Measurements from ENCODE around the gene GPHN. TPM values are rescaled to one million over a fixed set of nuclear protein-coding genes. Genes with fewer than 3 reads are reported as not detected.

Gene GPHN
- total RNA-seq, 1 donor from 2014 or later, result 33.9 TPM

DNA sequence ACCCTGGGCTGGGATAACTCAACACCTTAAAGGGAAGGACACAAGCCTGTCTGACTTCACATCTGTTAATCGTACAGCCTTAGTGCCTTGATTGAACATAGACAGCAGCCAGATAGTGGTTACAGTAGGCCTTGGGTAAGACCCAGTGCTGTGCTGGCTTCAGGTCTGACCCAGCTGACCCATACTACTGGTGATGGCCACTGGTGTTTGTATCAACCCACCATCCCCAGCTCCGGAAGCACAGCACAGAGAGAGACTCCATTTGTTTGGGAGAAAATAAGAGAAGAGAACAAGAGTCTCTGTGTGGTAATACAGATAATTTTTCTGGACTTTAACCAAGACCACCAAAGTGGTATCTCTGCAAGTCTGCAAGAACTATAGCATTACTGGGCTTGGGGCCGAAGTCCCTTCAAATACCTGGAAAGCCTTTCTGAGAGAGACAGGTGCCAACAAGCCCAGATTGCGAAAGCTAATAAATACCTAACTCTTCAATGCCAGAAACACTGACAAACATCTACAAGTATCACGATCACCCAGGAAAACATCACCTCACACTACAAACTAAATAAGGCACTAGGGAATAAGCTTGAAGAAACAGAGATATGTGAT lies 351.2 kb downstream of the GPHN start:
- intact Hi-C loops (cut with micrococcal nuclease), result no loop called here
- no peak for DNase-seq (ENCODE audit: low spot score)
- H3K9me3 Mint-ChIP-seq, result peaks cover 24% of the 10 kb centered on the region
- no peaks in the 10 kb centered on the region for H3K27me3 Mint-ChIP-seq (ENCODE audit: low read depth)
- no peaks in the 10 kb centered on the region for H3K4me1 Mint-ChIP-seq (ENCODE audit: low read depth)
- H3K27ac Mint-ChIP-seq, result no peak overlapping the region
- no peaks in the 10 kb centered on the region for H3K36me3 Mint-ChIP-seq (ENCODE audit: low read depth)
- H3K4me3 Mint-ChIP-seq (ENCODE audit: low read depth), result no peak overlapping the region

DNA sequence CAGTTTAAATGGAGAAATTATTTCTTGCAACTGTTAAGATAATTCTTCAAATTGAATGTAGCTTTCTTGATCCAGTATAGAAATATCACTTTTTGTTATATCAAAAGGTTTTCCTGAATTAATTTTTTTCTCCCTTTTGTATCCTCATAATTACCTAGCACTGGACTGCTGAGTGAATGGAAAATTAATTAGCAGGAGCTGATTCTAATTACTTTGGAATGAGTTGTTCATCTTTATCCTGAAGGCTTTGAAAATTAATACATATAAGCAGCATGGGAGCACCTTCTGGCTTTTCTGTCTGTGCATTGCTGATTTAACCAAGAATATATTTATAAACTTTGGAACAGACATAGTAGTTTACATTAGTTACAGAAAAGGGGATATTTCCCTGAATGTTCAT lies 373.6 kb downstream of the GPHN start:
- Mint-ChIP-seq H3K4me1 (ENCODE audit: low read depth) (no peaks in the 10 kb centered on the region), H3K9me3 (peaks cover 14% of the 10 kb centered on the region), H3K27me3 (ENCODE audit: low read depth) (no peaks in the 10 kb centered on the region), H3K27ac (no peak overlapping the region), H3K36me3 (ENCODE audit: low read depth) (peaks cover 3% of the 10 kb centered on the region), H3K4me3 (ENCODE audit: low read depth) (no peak overlapping the region)
- intact Hi-C loops (cut with micrococcal nuclease), result no loop called here
- no peak for DNase-seq (ENCODE audit: low spot score)

DNA sequence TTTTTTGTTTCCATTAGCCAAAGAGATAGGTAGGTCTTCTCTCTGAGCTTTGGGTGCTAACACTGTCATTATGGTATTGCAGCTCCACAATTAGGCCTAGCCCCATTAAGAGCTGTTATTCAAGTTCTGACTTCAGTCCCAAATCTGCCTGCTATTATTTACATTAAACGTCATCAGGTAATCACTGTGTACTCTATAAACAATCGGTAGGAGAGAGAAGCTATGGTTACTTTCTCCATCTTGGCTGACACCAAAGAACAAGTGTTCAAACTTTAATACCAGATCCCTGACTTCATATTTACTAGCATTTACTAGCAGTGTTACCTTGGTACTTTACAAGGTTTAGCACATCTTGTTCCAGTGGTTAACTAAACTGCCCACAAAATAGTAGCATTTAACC lies 376.2 kb downstream of the GPHN start:
- peaks cover 20% of the 10 kb centered on the region for H3K9me3 Mint-ChIP-seq
- peaks cover 4% of the 10 kb centered on the region for H3K36me3 Mint-ChIP-seq (ENCODE audit: low read depth)
- H3K27ac Mint-ChIP-seq, result no peak overlapping the region
- intact Hi-C loops (cut with micrococcal nuclease), result no loop called here
- H3K27me3 Mint-ChIP-seq (ENCODE audit: low read depth), result no peaks in the 10 kb centered on the region
- H3K4me1 Mint-ChIP-seq (ENCODE audit: low read depth), result no peaks in the 10 kb centered on the region
- no peak for DNase-seq (ENCODE audit: low spot score)
- H3K4me3 Mint-ChIP-seq (ENCODE audit: low read depth), result no peak overlapping the region

DNA sequence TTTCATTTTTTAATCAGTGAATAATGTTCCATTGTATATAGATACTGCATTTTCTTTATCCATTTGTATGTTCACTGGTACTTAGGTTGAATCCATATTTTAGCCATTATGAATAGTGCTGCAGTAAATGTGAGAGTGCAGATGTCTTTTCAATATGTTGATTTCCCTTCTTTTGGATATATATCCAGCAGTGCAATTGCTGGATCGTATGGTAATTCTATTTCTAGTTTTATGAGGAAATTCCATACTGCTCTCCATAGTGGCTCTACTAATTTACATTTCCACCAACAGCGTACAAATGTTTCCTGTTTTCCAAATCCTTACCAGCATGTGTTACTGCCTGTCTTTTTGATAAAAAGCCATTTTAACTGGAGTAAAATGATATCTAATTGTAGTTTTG lies 392.8 kb downstream of the GPHN start:
- Mint-ChIP-seq H3K36me3 (ENCODE audit: low read depth) (no peaks in the 10 kb centered on the region), H3K27ac (no peak overlapping the region), H3K4me1 (ENCODE audit: low read depth) (no peaks in the 10 kb centered on the region), H3K9me3 (peaks cover 27% of the 10 kb centered on the region), H3K4me3 (ENCODE audit: low read depth) (no peak overlapping the region), H3K27me3 (ENCODE audit: low read depth) (no peaks in the 10 kb centered on the region)
- no peak for DNase-seq (ENCODE audit: low spot score)
- intact Hi-C loops (cut with micrococcal nuclease), result no loop called here

DNA sequence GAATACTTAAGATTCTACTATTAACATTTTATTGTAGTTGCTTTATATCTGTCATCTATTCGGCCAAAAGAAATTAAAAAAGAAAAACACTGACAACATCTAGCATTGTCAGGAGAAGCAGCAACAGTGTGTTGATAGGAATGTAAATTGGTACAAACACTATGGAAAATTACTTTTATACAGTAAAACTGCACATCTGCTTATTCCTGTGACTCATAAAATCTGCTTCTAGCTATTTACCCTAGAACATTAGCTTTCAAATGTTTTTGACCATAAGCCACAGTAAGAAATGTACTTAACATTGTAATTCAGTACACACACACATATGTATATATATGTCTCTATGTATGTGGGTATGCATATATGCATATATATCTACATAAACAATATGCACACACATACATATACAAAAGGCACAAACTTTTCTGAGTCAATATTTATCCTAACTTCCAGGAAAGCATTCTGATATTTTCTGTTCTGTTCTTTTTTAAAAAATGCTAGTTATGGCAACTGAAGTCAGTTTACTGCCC lies 402.4 kb downstream of the GPHN start:
- Mint-ChIP-seq H3K27me3 (ENCODE audit: low read depth) (no peaks in the 10 kb centered on the region), H3K9me3 (peaks cover 15% of the 10 kb centered on the region), H3K36me3 (ENCODE audit: low read depth) (no peaks in the 10 kb centered on the region), H3K27ac (no peak overlapping the region), H3K4me1 (ENCODE audit: low read depth) (no peaks in the 10 kb centered on the region), H3K4me3 (ENCODE audit: low read depth) (no peak overlapping the region)
- DNase-seq (ENCODE audit: low spot score), result no peak
- intact Hi-C loops (cut with micrococcal nuclease), result no loop called here

DNA sequence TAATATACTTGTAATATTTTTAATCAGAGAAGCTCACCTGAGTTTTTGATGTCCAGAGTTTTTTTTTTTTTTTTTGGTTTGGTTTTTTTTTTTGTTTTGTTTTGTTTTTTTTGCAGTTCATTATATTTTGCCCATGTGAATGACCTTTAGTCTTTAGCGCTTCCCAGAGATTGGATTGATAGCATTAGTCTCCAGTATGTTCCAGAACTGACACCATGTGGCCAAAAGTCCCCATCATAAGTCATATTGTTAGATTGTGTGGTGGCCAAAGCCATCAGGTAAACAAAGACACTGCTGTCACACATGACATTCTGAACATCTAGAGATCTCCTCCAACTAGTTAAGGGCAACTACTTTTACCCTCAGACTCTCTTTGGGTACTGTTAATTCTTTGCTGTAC lies 408.5 kb downstream of the GPHN start:
- no peaks in the 10 kb centered on the region for H3K4me1 Mint-ChIP-seq (ENCODE audit: low read depth)
- H3K9me3 Mint-ChIP-seq, result peaks cover 5% of the 10 kb centered on the region
- H3K36me3 Mint-ChIP-seq (ENCODE audit: low read depth), result no peaks in the 10 kb centered on the region
- H3K4me3 Mint-ChIP-seq (ENCODE audit: low read depth), result no peak overlapping the region
- intact Hi-C loops (cut with micrococcal nuclease), result no loop called here
- no peaks in the 10 kb centered on the region for H3K27me3 Mint-ChIP-seq (ENCODE audit: low read depth)
- DNase-seq (ENCODE audit: low spot score), result no peak
- no peak overlapping the region for H3K27ac Mint-ChIP-seq

- no peaks in the 10 kb centered on the region for H3K27me3 Mint-ChIP-seq (ENCODE audit: low read depth)
- H3K9me3 Mint-ChIP-seq, result peaks cover 9% of the 10 kb centered on the region
- no peak overlapping the region for H3K27ac Mint-ChIP-seq
- no peaks in the 10 kb centered on the region for H3K36me3 Mint-ChIP-seq (ENCODE audit: low read depth)
- no peak overlapping the region for H3K4me3 Mint-ChIP-seq (ENCODE audit: low read depth)
- no peak for DNase-seq (ENCODE audit: low spot score)
- no peaks in the 10 kb centered on the region for H3K4me1 Mint-ChIP-seq (ENCODE audit: low read depth)
- intact Hi-C loops (cut with micrococcal nuclease), result no loop called here
These were observed 410.6 kb downstream of the GPHN start for GRCh38 chr14:66918527-66918926.

GRCh38 chr14:66920196-66920595 lies 412.2 kb downstream of the GPHN start:
- peaks cover 9% of the 10 kb centered on the region for H3K9me3 Mint-ChIP-seq
- H3K27me3 Mint-ChIP-seq (ENCODE audit: low read depth), result no peaks in the 10 kb centered on the region
- intact Hi-C loops (cut with micrococcal nuclease), result no loop called here
- H3K4me1 Mint-ChIP-seq (ENCODE audit: low read depth), result no peaks in the 10 kb centered on the region
- H3K4me3 Mint-ChIP-seq (ENCODE audit: low read depth), result no peak overlapping the region
- H3K36me3 Mint-ChIP-seq (ENCODE audit: low read depth), result no peaks in the 10 kb centered on the region
- no peak overlapping the region for H3K27ac Mint-ChIP-seq
- DNase-seq (ENCODE audit: low spot score), result no peak

- peaks cover 3% of the 10 kb centered on the region for H3K36me3 Mint-ChIP-seq (ENCODE audit: low read depth)
These were observed 415.3 kb downstream of the GPHN start for GRCh38 chr14:66923251-66923650.

GRCh38 chr14:66939409-66939808 lies 431.5 kb downstream of the GPHN start:
- no peaks in the 10 kb centered on the region for H3K4me1 Mint-ChIP-seq (ENCODE audit: low read depth)
- no peak overlapping the region for H3K4me3 Mint-ChIP-seq (ENCODE audit: low read depth)
- intact Hi-C loops (cut with micrococcal nuclease), result no loop called here
- no peak for DNase-seq (ENCODE audit: low spot score)
- H3K36me3 Mint-ChIP-seq (ENCODE audit: low read depth), result peaks cover 14% of the 10 kb centered on the region
- H3K27me3 Mint-ChIP-seq (ENCODE audit: low read depth), result no peaks in the 10 kb centered on the region
- no peak overlapping the region for H3K27ac Mint-ChIP-seq
- H3K9me3 Mint-ChIP-seq, result peaks cover 26% of the 10 kb centered on the region

More at GRCh38 chr14:66923251-66923650, 415.3 kb downstream of the GPHN start:
- no peak overlapping the region for H3K27ac Mint-ChIP-seq
- no peak for DNase-seq (ENCODE audit: low spot score)
- no peaks in the 10 kb centered on the region for H3K27me3 Mint-ChIP-seq (ENCODE audit: low read depth)
- H3K4me1 Mint-ChIP-seq (ENCODE audit: low read depth), result no peaks in the 10 kb centered on the region
- intact Hi-C loops (cut with micrococcal nuclease), result no loop called here
- no peak overlapping the region for H3K4me3 Mint-ChIP-seq (ENCODE audit: low read depth)
- peaks cover 13% of the 10 kb centered on the region for H3K9me3 Mint-ChIP-seq

GRCh38 chr14:66944872-66945271 lies 436.9 kb downstream of the GPHN start:
- intact Hi-C loops (cut with micrococcal nuclease), result no loop called here
- H3K9me3 Mint-ChIP-seq, result peaks cover 43% of the 10 kb centered on the region
- no peaks in the 10 kb centered on the region for H3K27me3 Mint-ChIP-seq (ENCODE audit: low read depth)
- no peak for DNase-seq (ENCODE audit: low spot score)
- H3K4me1 Mint-ChIP-seq (ENCODE audit: low read depth), result no peaks in the 10 kb centered on the region
- H3K36me3 Mint-ChIP-seq (ENCODE audit: low read depth), result peaks cover 25% of the 10 kb centered on the region
- H3K4me3 Mint-ChIP-seq (ENCODE audit: low read depth), result no peak overlapping the region
- H3K27ac Mint-ChIP-seq, result no peak overlapping the region

GRCh38 chr14:66955159-66955558 lies 447.2 kb downstream of the GPHN start:
- peaks cover 8% of the 10 kb centered on the region for H3K36me3 Mint-ChIP-seq (ENCODE audit: low read depth)
- no peak overlapping the region for H3K4me3 Mint-ChIP-seq (ENCODE audit: low read depth)
- H3K9me3 Mint-ChIP-seq, result peaks cover 27% of the 10 kb centered on the region
- no peaks in the 10 kb centered on the region for H3K27me3 Mint-ChIP-seq (ENCODE audit: low read depth)
- intact Hi-C loops (cut with micrococcal nuclease), result no loop called here
- no peak for DNase-seq (ENCODE audit: low spot score)
- no peak overlapping the region for H3K27ac Mint-ChIP-seq
- no peaks in the 10 kb centered on the region for H3K4me1 Mint-ChIP-seq (ENCODE audit: low read depth)

DNA sequence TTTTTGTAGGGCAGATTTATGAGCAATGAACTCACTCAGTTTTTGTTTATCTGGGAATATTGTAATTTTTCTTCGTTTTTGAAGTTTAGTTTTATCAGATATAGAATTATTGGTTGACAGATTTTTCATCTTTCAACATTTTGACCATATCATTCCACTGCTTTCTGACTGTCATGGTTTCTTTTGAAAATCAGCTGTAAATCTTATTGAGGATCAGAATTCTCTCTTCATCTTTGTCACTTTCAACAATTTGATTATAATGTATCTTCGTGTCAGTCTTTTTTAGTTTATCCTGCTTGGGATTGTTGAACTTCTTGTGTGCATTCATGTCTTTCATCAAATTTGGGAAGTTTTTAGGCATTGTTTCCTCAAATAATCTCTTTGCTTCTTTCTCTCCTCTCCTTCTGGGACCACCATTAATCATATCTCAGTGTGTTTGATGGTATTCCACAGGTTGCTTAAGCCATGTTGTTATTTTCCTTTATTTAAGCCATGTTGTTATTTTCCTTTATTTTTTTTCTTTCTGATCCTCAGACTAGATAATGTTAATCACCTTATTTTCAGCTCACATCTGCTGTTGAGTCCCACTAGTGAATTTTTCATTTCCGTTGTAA lies 451.6 kb downstream of the GPHN start:
- Mint-ChIP-seq H3K9me3 (peaks cover 26% of the 10 kb centered on the region), H3K27ac (no peak overlapping the region), H3K36me3 (ENCODE audit: low read depth) (peaks cover 10% of the 10 kb centered on the region), H3K27me3 (ENCODE audit: low read depth) (no peaks in the 10 kb centered on the region), H3K4me3 (ENCODE audit: low read depth) (no peak overlapping the region), H3K4me1 (ENCODE audit: low read depth) (no peaks in the 10 kb centered on the region)
- DNase-seq (ENCODE audit: low spot score), result no peak
- intact Hi-C loops (cut with micrococcal nuclease), result no loop called here

Measured in activated T-helper 2 cell treated with anti-CD3 and anti-CD28 coated beads, Interferon-gamma antibody, Interleukin-2, Interleukin-4, amounts not matched to agents 10 μg/mL and 5 μg/mL and 100 μg/mL, durations not matched to agents 14 hours and 24 hours and 36 hours (primary cell).